Left lung (tissue), 14 donors: ENCODE data around the gene CAPRIN2. TPM values are rescaled to one million over a fixed set of nuclear protein-coding genes. Genes with fewer than 3 reads are reported as not detected.
A peak's percentile ranks its signal among the peaks of the same experiment; 100 is the strongest.

Experiments used
- ATAC-seq: fragments of 200-7000 bp; cut with Tn5 transposase; one replicate; pipeline ENCODE4 v1.9.1; 2020; ENCODE audit warnings: moderate library complexity
- DNase-seq, 4 donors: peaks; one replicate each; pipeline ENCODE4 v3.0.0-alpha.2; 2013 to 2020
- H3K27ac ChIP-seq, 2 donors: fragments of 200-600 bp; sonication (generic) in 1 of 2; one replicate each; pipeline versions ENCODE4 v1.5.0 to v1.8.0; 2020 to 2021
- H3K27me3 ChIP-seq, 2 donors: fragments of 200-600 bp; sonication (generic) in 1 of 2; one replicate each; pipeline versions ENCODE4 v1.5.0 to v1.8.0; 2020 to 2021
- H3K36me3 ChIP-seq, 2 donors: fragments of 200-600 bp; sonication (generic) in 1 of 2; one replicate each; pipeline versions ENCODE4 v1.5.0 to v1.8.0; 2020 to 2021
- H3K4me1 ChIP-seq, 2 donors: fragments of 200-600 bp; one replicate each; pipeline ENCODE4 v1.8.0; 2021
- H3K4me3 ChIP-seq, 2 donors: fragments of 200-600 bp; sonication (generic) in 1 of 2; one replicate each; pipeline versions ENCODE4 v1.5.0 to v1.8.0; 2020 to 2021; ENCODE audit warnings: mild to moderate bottlenecking in 1 of 2
- H3K9me3 ChIP-seq, 2 donors: fragments of 200-600 bp; sonication (generic) in 1 of 2; one replicate each; pipeline versions ENCODE4 v1.5.0 to v1.8.0; 2020 to 2021
- CTCF ChIP-seq, 2 donors: fragments of 200-600 bp; sonication (generic) in 1 of 2; IDR thresholded peaks; one replicate each; pipeline versions ENCODE4 v1.5.0 to v1.8.0; 2021; ENCODE audit warnings: antibody characterized with exemption in 2 of 2
- intact Hi-C, 2 donors: fragments of 100-400 bp; cut with DNase I; formaldehyde crosslinking; loops; one replicate each; pipeline versions ENCODE4 v1.11.2 to v1.14.2; 2022
- long read RNA-seq, 12 donors: library from polyadenylated mRNA in 2 of 12; unstranded in 2 of 12; transcript quantifications; one replicate each; pipeline ENCODE4 v2.0.0 and lab custom pipeline, GENCODE V29; 2019 to 2026
- polyA plus RNA-seq, 6 donors: library from polyadenylated mRNA; unstranded; fragments of 120-200 nt; gene quantifications; one replicate each; pipeline ENCODE4 v1.2.1, GENCODE V29; 2013; ENCODE audit not compliant: insufficient read length in 6 of 6
- total RNA-seq, 2 donors: library from RNA; stranded (reverse); fragmentation: NEBNext Ultra II Directional; extraction: Animal tissue kit (Norgen Biotek cat#: 25700); gene quantifications; one replicate each; pipeline ENCODE4 v1.2.1, GENCODE V29; 2021
- donor health status: DM: no; HTN: yes; CAD: no.
- donor health status: DM: no; HTN: no; CAD: no.

CAPRIN2 gene
- 10 to 100 TPM; 16.4 to 20.1 TPM for total RNA-seq
- polyA plus RNA-seq, result 10 to 100 TPM; 42.1 to 66.3 (median 49.1) TPM
- long read RNA-seq, donor 1, partial matches to known transcripts, result 0 of 3 reads
- long read RNA-seq, donor 1, other reads (novel, unspliced or antisense), result 0 of 3 reads
- long read RNA-seq, donor 2, partial matches to known transcripts, result 0 of 2 reads
- long read RNA-seq, donor 2, other reads (novel, unspliced or antisense), result 0 of 2 reads
- long read RNA-seq, donor 3, result 0 reads
- long read RNA-seq, donor 4, partial matches to known transcripts, result 1 of 4 reads
- long read RNA-seq, donor 4, other reads (novel, unspliced or antisense), result 3 of 4 reads
- long read RNA-seq, donor 5, partial matches to known transcripts, result 0 of 2 reads
- long read RNA-seq, donor 5, other reads (novel, unspliced or antisense), result 0 of 2 reads
- long read RNA-seq, donor 6, partial matches to known transcripts, result 0 of 1 reads
- long read RNA-seq, donor 6, other reads (novel, unspliced or antisense), result 0 of 1 reads
- long read RNA-seq, donor 7, partial matches to known transcripts, result 0 of 2 reads
- long read RNA-seq, donor 7, other reads (novel, unspliced or antisense), result 0 of 2 reads
- long read RNA-seq, donor 8, partial matches to known transcripts, result 0 of 3 reads
- long read RNA-seq, donor 8, other reads (novel, unspliced or antisense), result 0 of 3 reads
- long read RNA-seq, donor 9, result 0 reads
- long read RNA-seq, donor 10, partial matches to known transcripts, result 0 of 3 reads
- long read RNA-seq, donor 10, other reads (novel, unspliced or antisense), result 3 of 3 reads
- long read RNA-seq, donor 11, partial matches to known transcripts, result 0 of 1 reads
- long read RNA-seq, donor 11, other reads (novel, unspliced or antisense), result 0 of 1 reads
- long read RNA-seq, donor 12, partial matches to known transcripts, result 0 of 2 reads
- long read RNA-seq, donor 12, other reads (novel, unspliced or antisense), result 0 of 2 reads

GRCh38 chr12:30754750-30755394, at the start of gene CAPRIN2:
Gene CAPRIN2, minus strand, starts transcription at chr12:30754951. Its CDS starts 1,431 bp downstream, at chr12:30753520.
- H3K27me3 ChIP-seq, result no peaks in the 10 kb centered on the region
- peaks cover 0 to 13% of the 10 kb centered on the region in 2 donors for H3K4me1 ChIP-seq
- H3K9me3 ChIP-seq, result no peaks in the 10 kb centered on the region
- intact Hi-C loops, result no loop called here
- ATAC-seq (peak; percentile 98), DNase-seq (peak; percentile 93 to 100 (median 96))
- H3K4me3 ChIP-seq, result peak within 1 kb of the TSS; percentile 78
- peak; percentile 12 to 29 for TF ChIP-seq CTCF (IDR thresholded peaks at IDR 0.05)
- H3K36me3 ChIP-seq, result no peaks in the 10 kb centered on the region
- H3K27ac ChIP-seq, result peak within 1 kb of the TSS; percentile 84 to 87

- Histone ChIP-seq H3K27ac (no peak overlapping the region), H3K4me3 (no peak overlapping the region), H3K36me3 (no peaks in the 10 kb centered on the region), H3K9me3 (no peaks in the 10 kb centered on the region), H3K4me1 (peaks cover 5 to 25% of the 10 kb centered on the region in 2 donors), H3K27me3 (peaks cover 0 to 56% of the 10 kb centered on the region in 2 donors)
- ATAC-seq, result no peak
- DNase-seq, result no peak
- TF ChIP-seq CTCF (IDR thresholded peaks at IDR 0.05), result no peak
- intact Hi-C loops, result no loop called here
These were observed 42.9 kb upstream of the CAPRIN2 start for GRCh38 chr12:30797689-30798088.

- no peaks in the 10 kb centered on the region for H3K9me3 ChIP-seq
- H3K4me1 ChIP-seq, result peaks cover 5 to 25% of the 10 kb centered on the region in 2 donors
- H3K36me3 ChIP-seq, result no peaks in the 10 kb centered on the region
- no peak for ATAC-seq
- TF ChIP-seq CTCF (IDR thresholded peaks at IDR 0.05), result no peak
- DNase-seq, result no peak
- H3K27ac ChIP-seq, result no peak overlapping the region
- intact Hi-C loops, result no loop called here
- H3K27me3 ChIP-seq, result peaks cover 0 to 56% of the 10 kb centered on the region in 2 donors
- H3K4me3 ChIP-seq, result peak overlapping the region; percentile 49 to 65
These were observed 42.2 kb upstream of the CAPRIN2 start for GRCh38 chr12:30796891-30797371.

GRCh38 chr12:30796313-30796780, 41.6 kb upstream of the CAPRIN2 start:
- intact Hi-C loops, result no loop called here
- peak in 3 of 4 donors; percentile 44 to 80 (median 46) for DNase-seq
- Histone ChIP-seq H3K36me3 (no peaks in the 10 kb centered on the region), H3K4me1 (peaks cover 5 to 25% of the 10 kb centered on the region in 2 donors), H3K27me3 (peaks cover 0 to 56% of the 10 kb centered on the region in 2 donors), H3K27ac (peak overlapping the region in 1 of 2 donors; percentile 51), H3K9me3 (no peaks in the 10 kb centered on the region), H3K4me3 (peak overlapping the region; percentile 49 to 65)
- ATAC-seq, result peak; percentile 76
- peak in 1 of 2 donors; percentile 17 for TF ChIP-seq CTCF (IDR thresholded peaks at IDR 0.05)
